Measurements from ENCODE around the gene SNX9. TPM values are rescaled to one million over a fixed set of nuclear protein-coding genes. Genes with fewer than 3 reads are reported as not detected.

SNX9 gene
- total RNA-seq, 2 donors from 2014 or later: 87.2 to 90.8 TPM

GRCh38 chr6:157813191-157813590 lies 9.9 kb upstream of the SNX9 start:
- H3K4me3 ChIP-seq: no peak overlapping the region
- ATAC-seq (ENCODE audit: insufficient number of reproducible peaks, low FRiP score, low read depth): no peak

GRCh38 chr6:157813750-157814455 lies 9.1 kb upstream of the SNX9 start:
- Histone ChIP-seq H3K4me3 (no peak overlapping the region), H3K27me3 (replicated peaks; ENCODE audit: insufficient read depth) (no peaks in the 10 kb centered on the region), H3K4me1 (ENCODE audit: control insufficient read depth in 1 of 2, low read depth in 2 of 2) (peaks cover 22 to 40% of the 10 kb centered on the region in 2 donors), H3K36me3 (no peaks in the 10 kb centered on the region), H3K9me3 (no peaks in the 10 kb centered on the region), H3K27ac (peak overlapping the region; percentile 81 to 86)
- DNase-seq (ENCODE audit: low spot score) (no peak), ATAC-seq (ENCODE audit: insufficient number of reproducible peaks, low FRiP score, low read depth) (peak; percentile 85)
- TF ChIP-seq CTCF (IDR thresholded peaks at IDR 0.05): no peak

More at GRCh38 chr6:157813191-157813590, 9.9 kb upstream of the SNX9 start:
- TF ChIP-seq CTCF (IDR thresholded peaks at IDR 0.05): no peak
- Histone ChIP-seq H3K27me3 (replicated peaks; ENCODE audit: insufficient read depth) (no peaks in the 10 kb centered on the region), H3K27ac (peak overlapping the region; percentile 81 to 86), H3K9me3 (no peaks in the 10 kb centered on the region), H3K4me1 (ENCODE audit: control insufficient read depth in 1 of 2, low read depth in 2 of 2) (peaks cover 22 to 40% of the 10 kb centered on the region in 2 donors), H3K36me3 (no peaks in the 10 kb centered on the region)
- DNase-seq (ENCODE audit: low spot score): no peak

- no peak for TF ChIP-seq CTCF (IDR thresholded peaks at IDR 0.05)
- DNase-seq (ENCODE audit: low spot score) (no peak), ATAC-seq (ENCODE audit: insufficient number of reproducible peaks, low FRiP score, low read depth) (no peak)
- H3K4me3 ChIP-seq: no peak overlapping the region
- H3K36me3 ChIP-seq: no peaks in the 10 kb centered on the region
- no peaks in the 10 kb centered on the region for H3K27me3 ChIP-seq (replicated peaks; ENCODE audit: insufficient read depth)
- H3K27ac ChIP-seq: peak overlapping the region; percentile 81 to 86
- H3K9me3 ChIP-seq: no peaks in the 10 kb centered on the region
- H3K4me1 ChIP-seq (ENCODE audit: control insufficient read depth in 1 of 2, low read depth in 2 of 2): peaks cover 22 to 40% of the 10 kb centered on the region in 2 donors
These were observed 8.2 kb upstream of the SNX9 start for GRCh38 chr6:157814883-157815282.

- H3K4me1 ChIP-seq (ENCODE audit: control insufficient read depth in 1 of 2, low read depth in 2 of 2): peaks cover 8 to 26% of the 10 kb centered on the region in 2 donors
- no peaks in the 10 kb centered on the region for H3K9me3 ChIP-seq
- no peaks in the 10 kb centered on the region for H3K36me3 ChIP-seq
- DNase-seq (ENCODE audit: low spot score) (no peak), ATAC-seq (ENCODE audit: insufficient number of reproducible peaks, low FRiP score, low read depth) (no peak)
- no peaks in the 10 kb centered on the region for H3K27me3 ChIP-seq (replicated peaks; ENCODE audit: insufficient read depth)
- H3K27ac ChIP-seq: peak overlapping the region in 1 of 2 donors; percentile 95
- H3K4me3 ChIP-seq: no peak overlapping the region
- TF ChIP-seq CTCF (IDR thresholded peaks at IDR 0.05): no peak
These were observed 1.6 kb upstream of the SNX9 start for GRCh38 chr6:157821342-157822033.

GRCh38 chr6:157822245-157823000 lies 623 bp upstream of the SNX9 start:
- H3K36me3 ChIP-seq: no peaks in the 10 kb centered on the region
- peak overlapping the region; percentile 95 to 98 for H3K27ac ChIP-seq
- H3K4me3 ChIP-seq: peak overlapping the region; percentile 98
- ATAC-seq (ENCODE audit: insufficient number of reproducible peaks, low FRiP score, low read depth): peak; percentile 17
- H3K27me3 ChIP-seq (replicated peaks; ENCODE audit: insufficient read depth): no peaks in the 10 kb centered on the region
- no peak for TF ChIP-seq CTCF (IDR thresholded peaks at IDR 0.05)
- no peak for DNase-seq (ENCODE audit: low spot score)
- no peaks in the 10 kb centered on the region for H3K9me3 ChIP-seq
- H3K4me1 ChIP-seq (ENCODE audit: control insufficient read depth in 1 of 2, low read depth in 2 of 2): peaks cover 8 to 26% of the 10 kb centered on the region in 2 donors
